Astrocyte (in vitro differentiated cells and primary cell): ENCODE results near the gene SPDEF. TPM values are rescaled to one million over a fixed set of nuclear protein-coding genes. Genes with fewer than 3 reads are reported as not detected.

Source experiments
- DNase-seq: peaks from one replicate; pipeline ENCODE4 v3.0.0-alpha.2; 2010; ENCODE audit warnings: low read depth
- FAIRE-seq: peaks from 2 replicates; lab custom pipeline; 2011; peaks lifted over from hg19 to GRCh38; lab: Jason Lieb, UNC
- H2AFZ ChIP-seq: 2 replicates; pipeline ENCODE4 v1.6.0; 2012; ENCODE audit warnings: low read depth, low read length, inconsistent platforms
- H3K27ac ChIP-seq: 2 replicates; pipeline ENCODE4 v1.5.1; 2011; ENCODE audit warnings: low read depth, low read length, inconsistent platforms
- H3K27me3 ChIP-seq: 2 replicates; pipeline ENCODE4 v1.6.0; 2011; ENCODE audit warnings: low read length, inconsistent platforms; ENCODE audit not compliant: insufficient read depth
- H3K36me3 ChIP-seq: 2 replicates; pipeline ENCODE4 v1.5.1; 2011; ENCODE audit warnings: low read length, inconsistent platforms; ENCODE audit not compliant: insufficient read depth
- H3K4me1 ChIP-seq: 2 replicates; pipeline ENCODE4 v1.5.1; 2011; ENCODE audit warnings: low read length, inconsistent platforms; ENCODE audit not compliant: insufficient read depth
- H3K4me2 ChIP-seq: 2 replicates; pipeline ENCODE4 v1.6.0; 2012; ENCODE audit warnings: low read length, inconsistent platforms
- H3K4me3 ChIP-seq: 2 replicates; pipeline ENCODE4 v1.5.1; 2011; ENCODE audit warnings: low read depth, mild to moderate bottlenecking, low read length, inconsistent platforms; ENCODE audit not compliant: insufficient read depth
- H3K79me2 ChIP-seq: 2 replicates; pipeline ENCODE4 v1.6.0; 2012; ENCODE audit warnings: mild to moderate bottlenecking, low read length, inconsistent platforms; ENCODE audit not compliant: insufficient read depth
- H3K9ac ChIP-seq: 2 replicates; pipeline ENCODE4 v1.6.0; 2012; ENCODE audit warnings: mild to moderate bottlenecking, low read length, inconsistent platforms
- H3K9me3 ChIP-seq: 2 replicates; pipeline ENCODE4 v1.5.1; 2012; ENCODE audit warnings: low read depth, mild to moderate bottlenecking, low read length, inconsistent platforms; ENCODE audit not compliant: insufficient read depth
- H4K20me1 ChIP-seq: 2 replicates; pipeline ENCODE4 v1.6.0; 2012; ENCODE audit warnings: low read length, inconsistent platforms; ENCODE audit not compliant: insufficient read depth
- H3K27ac Mint-ChIP-seq: one replicate; pipeline ENCODE4 v1.8.0; 2021; ENCODE audit warnings: mild to moderate bottlenecking, mixed read lengths; ENCODE audit not compliant: unreplicated experiment
- H3K27me3 Mint-ChIP-seq: one replicate; pipeline ENCODE4 v1.8.0; 2021; ENCODE audit warnings: low read depth, mixed read lengths; ENCODE audit not compliant: unreplicated experiment
- H3K36me3 Mint-ChIP-seq: one replicate; pipeline ENCODE4 v1.8.0; 2021; ENCODE audit warnings: low read depth, mixed read lengths; ENCODE audit not compliant: unreplicated experiment
- H3K4me1 Mint-ChIP-seq: one replicate; pipeline ENCODE4 v1.8.0; 2021; ENCODE audit warnings: low read depth, mixed read lengths; ENCODE audit not compliant: unreplicated experiment
- H3K4me3 Mint-ChIP-seq: one replicate; pipeline ENCODE4 v1.8.0; 2021; ENCODE audit warnings: mild to moderate bottlenecking, moderate library complexity, mixed read lengths; ENCODE audit not compliant: unreplicated experiment
- H3K9me3 Mint-ChIP-seq: one replicate; pipeline ENCODE4 v1.8.0; 2021; ENCODE audit warnings: mild to moderate bottlenecking, mixed read lengths; ENCODE audit not compliant: unreplicated experiment
- EZH2 ChIP-seq: IDR thresholded peaks from 2 replicates; pipeline ENCODE4 v1.6.1; 2012; ENCODE audit warnings: mild to moderate bottlenecking, low read length, inconsistent platforms; ENCODE audit not compliant: insufficient read depth
- total RNA-seq: library from RNA; stranded (reverse); gene quantifications from 2 replicates; pipeline ENCODE4 v1.2.1, GENCODE V29; 2021
- TF ChIP-seq, protein P1 (sequence below): IDR thresholded peaks from 2 replicates; pipeline ENCODE4 v1.5.1; 2011; ENCODE audit warnings: low read depth, mild to moderate bottlenecking, inconsistent platforms, low read length, moderate library complexity; ENCODE audit not compliant: insufficient read depth

SPDEF gene
- total RNA-seq, 1 donor from 2014 or later: 0.16 TPM

DNA sequence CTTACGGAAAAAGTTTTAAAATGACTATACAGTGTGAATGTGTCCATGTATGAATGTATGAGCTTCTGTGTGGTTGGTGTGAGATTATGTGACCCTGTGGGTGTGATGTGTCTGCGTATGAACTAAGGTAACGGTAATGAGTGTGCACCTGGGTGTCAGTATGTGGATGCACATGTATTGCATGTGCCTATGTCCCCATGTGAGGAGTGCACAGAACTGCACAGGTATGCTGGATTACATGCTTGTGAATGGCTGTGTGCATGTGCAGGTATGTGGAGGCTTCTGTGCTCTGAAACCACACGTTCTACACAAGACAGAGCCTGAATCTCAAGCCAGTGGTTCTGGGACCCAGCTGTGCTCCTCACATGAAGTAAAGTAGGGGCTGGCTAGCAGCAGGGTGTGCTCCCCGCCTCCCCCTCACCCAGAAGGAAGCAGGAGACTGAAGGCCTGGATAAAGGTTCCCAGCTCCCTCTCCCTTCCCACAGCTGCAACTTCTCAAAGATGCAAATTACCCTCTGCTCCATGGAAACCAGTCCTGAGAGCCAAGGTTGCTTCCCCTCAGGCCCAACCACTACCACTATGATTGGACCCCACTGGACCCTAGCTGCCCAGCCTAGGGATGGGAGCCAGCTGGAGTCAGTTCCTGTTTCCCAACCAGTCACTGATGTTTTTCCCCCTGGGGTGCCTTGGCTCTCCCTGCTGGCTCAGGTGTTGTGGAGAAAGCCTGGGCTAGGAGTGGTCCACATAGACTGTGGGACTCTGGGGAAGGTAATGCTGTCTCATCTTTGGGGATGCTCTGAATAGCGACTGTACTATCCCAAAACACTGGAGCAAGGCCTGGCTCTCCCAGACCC lies 24.8 kb upstream of the SPDEF start:
- TF ChIP-seq EZH2: no peak
- TF ChIP-seq, protein P1, sequence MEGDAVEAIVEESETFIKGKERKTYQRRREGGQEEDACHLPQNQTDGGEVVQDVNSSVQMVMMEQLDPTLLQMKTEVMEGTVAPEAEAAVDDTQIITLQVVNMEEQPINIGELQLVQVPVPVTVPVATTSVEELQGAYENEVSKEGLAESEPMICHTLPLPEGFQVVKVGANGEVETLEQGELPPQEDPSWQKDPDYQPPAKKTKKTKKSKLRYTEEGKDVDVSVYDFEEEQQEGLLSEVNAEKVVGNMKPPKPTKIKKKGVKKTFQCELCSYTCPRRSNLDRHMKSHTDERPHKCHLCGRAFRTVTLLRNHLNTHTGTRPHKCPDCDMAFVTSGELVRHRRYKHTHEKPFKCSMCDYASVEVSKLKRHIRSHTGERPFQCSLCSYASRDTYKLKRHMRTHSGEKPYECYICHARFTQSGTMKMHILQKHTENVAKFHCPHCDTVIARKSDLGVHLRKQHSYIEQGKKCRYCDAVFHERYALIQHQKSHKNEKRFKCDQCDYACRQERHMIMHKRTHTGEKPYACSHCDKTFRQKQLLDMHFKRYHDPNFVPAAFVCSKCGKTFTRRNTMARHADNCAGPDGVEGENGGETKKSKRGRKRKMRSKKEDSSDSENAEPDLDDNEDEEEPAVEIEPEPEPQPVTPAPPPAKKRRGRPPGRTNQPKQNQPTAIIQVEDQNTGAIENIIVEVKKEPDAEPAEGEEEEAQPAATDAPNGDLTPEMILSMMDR: no peak
- Histone ChIP-seq H3K27me3 (no peaks in the 10 kb centered on the region), H2AFZ (no peak overlapping the region), H3K9me3 (no peaks in the 10 kb centered on the region), H3K9ac (no peak overlapping the region), H3K79me2 (no peaks in the 10 kb centered on the region), H3K4me3 (no peak overlapping the region), H3K4me2 (no peak overlapping the region), H3K36me3 (no peaks in the 10 kb centered on the region), H3K27ac (no peak overlapping the region), H4K20me1 (peaks cover 16% of the 10 kb centered on the region), H3K4me1 (no peaks in the 10 kb centered on the region)
- H3K27ac Mint-ChIP-seq: no peak overlapping the region
- H3K27me3 Mint-ChIP-seq: no peaks in the 10 kb centered on the region
- H3K4me3 Mint-ChIP-seq: no peak overlapping the region
- H3K9me3 Mint-ChIP-seq: no peaks in the 10 kb centered on the region
- peaks cover 11% of the 10 kb centered on the region for H3K36me3 Mint-ChIP-seq
- peaks cover 9% of the 10 kb centered on the region for H3K4me1 Mint-ChIP-seq
- FAIRE-seq: no peak
- no peak for DNase-seq

DNA sequence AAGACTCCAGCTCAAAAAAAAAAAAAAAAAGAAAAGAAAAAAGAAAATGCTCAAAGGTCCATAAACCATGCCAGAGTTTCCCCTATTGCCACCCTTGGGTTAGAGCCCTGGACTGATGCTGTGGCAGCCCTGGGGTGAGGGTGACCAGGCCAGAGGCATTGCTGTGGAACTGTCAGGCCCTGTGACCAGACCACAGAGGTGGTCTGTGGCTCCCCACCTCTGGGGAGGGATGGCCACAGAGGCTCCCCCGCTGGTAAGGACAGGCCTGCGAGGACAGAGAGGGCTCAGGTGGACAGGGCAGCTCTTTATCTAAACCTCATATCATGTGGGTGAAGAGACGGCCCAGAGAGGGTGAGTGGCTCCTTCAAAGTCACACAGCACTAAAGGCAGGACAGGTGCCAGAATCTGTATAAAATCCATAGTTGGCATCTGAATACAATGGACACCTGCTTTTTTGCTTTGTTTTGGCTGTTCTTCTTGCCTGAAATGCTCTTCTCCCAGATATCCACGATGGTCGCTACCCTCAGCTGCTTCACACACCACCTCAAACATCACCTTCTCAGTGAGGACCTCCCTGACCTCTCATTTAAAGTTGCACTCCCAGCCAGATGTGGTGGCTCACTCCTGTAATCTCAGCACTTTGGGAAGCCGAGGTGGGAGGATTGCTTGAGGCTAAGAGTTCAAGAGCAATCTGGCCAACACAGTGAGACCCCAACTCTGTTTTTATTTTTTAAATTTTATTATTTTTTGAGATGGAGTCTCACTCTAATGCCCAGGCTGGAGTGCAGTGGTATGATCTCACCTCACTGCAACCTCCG lies 22.5 kb upstream of the SPDEF start:
- FAIRE-seq (no peak), DNase-seq (no peak)
- Histone ChIP-seq H3K4me3 (no peak overlapping the region), H3K9ac (no peak overlapping the region), H3K79me2 (no peaks in the 10 kb centered on the region), H3K4me2 (no peak overlapping the region), H4K20me1 (no peaks in the 10 kb centered on the region), H3K4me1 (no peaks in the 10 kb centered on the region), H3K27me3 (no peaks in the 10 kb centered on the region), H3K36me3 (no peaks in the 10 kb centered on the region), H3K9me3 (no peaks in the 10 kb centered on the region), H3K27ac (no peak overlapping the region), H2AFZ (no peak overlapping the region)
- Mint-ChIP-seq H3K4me3 (no peak overlapping the region), H3K27me3 (no peaks in the 10 kb centered on the region), H3K36me3 (peaks cover 4% of the 10 kb centered on the region), H3K9me3 (no peaks in the 10 kb centered on the region), H3K4me1 (no peaks in the 10 kb centered on the region), H3K27ac (no peak overlapping the region)
- no peak for TF ChIP-seq EZH2

DNA sequence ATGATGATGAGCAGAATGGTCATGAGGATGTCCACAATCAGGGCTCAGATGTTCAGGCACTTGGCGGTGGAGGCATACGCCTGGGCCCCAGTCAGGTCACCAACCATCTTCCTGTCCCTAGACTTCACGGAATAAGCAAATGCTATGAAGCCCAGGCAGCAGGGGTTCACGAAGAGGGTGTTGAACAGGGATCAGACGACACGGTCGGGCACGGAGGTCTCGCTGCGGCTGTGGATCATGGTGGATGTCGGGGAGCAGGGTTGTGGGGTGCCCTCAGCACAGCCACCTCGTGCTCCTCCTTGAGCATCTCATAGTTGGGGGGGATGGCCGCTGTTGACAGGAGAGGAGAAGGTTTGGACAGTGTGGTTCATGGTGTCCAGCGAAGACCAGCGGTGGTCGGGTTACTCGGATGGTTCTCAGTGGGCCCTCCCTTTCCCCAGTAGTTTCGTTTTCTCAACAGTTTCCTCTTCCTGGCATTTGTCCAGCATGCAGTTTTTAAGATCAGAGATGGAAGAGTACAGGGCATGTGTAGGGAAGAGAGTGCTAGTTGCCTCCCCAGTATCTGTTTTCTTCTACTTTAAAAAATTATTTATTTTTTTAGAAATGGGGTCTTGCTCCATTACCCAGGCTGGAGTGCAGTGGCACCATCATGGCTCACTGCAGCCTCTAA lies 20.3 kb upstream of the SPDEF start:
- H3K4me1 Mint-ChIP-seq: no peaks in the 10 kb centered on the region
- FAIRE-seq: no peak
- peaks cover 3% of the 10 kb centered on the region for H3K27me3 Mint-ChIP-seq
- Histone ChIP-seq H4K20me1 (no peaks in the 10 kb centered on the region), H3K4me1 (no peaks in the 10 kb centered on the region), H3K9me3 (no peaks in the 10 kb centered on the region), H3K36me3 (no peaks in the 10 kb centered on the region), H2AFZ (no peak overlapping the region), H3K9ac (no peak overlapping the region), H3K4me2 (no peak overlapping the region), H3K79me2 (no peaks in the 10 kb centered on the region), H3K27ac (no peak overlapping the region), H3K27me3 (no peaks in the 10 kb centered on the region), H3K4me3 (no peak overlapping the region)
- no peak for DNase-seq
- H3K27ac Mint-ChIP-seq: no peak overlapping the region
- H3K9me3 Mint-ChIP-seq: no peaks in the 10 kb centered on the region
- H3K4me3 Mint-ChIP-seq: no peak overlapping the region
- no peak for TF ChIP-seq EZH2
- TF ChIP-seq, protein P1: no peak
- peaks cover 4% of the 10 kb centered on the region for H3K36me3 Mint-ChIP-seq
